Dedifferentiated amniotic fluid mesenchymal stem cell (primary cell): ENCODE results near the gene XRCC3.
"Not testable (repeated sequence)": the region's sequence is repeated elsewhere in the genome, so short reads cannot be mapped to it uniquely, and the experiment has no call there.

Source experiments
- DNase-seq: peaks from one replicate; pipeline ENCODE4 v3.0.0-alpha.2; 2016; ENCODE audit errors: extremely low spot score

The XRCC3 gene

DNA sequence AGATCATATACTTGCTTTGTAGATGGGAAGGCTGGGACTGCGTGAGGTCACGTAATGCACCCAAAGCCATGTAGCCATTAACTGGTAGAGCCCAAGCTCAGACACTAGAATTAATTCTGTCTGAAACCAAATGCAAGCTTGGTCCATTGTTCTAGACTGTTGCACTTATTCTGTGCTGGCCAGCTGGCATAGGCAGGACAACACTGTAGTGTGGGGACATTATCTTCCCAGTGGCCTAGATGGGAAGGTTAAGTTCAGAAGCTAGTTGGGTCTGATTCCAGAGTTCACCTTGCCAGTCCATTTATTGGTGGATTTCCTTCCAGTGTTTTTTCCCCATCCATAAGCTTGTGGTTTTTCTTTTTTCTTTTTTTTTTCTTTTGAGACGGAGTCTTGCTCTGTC, 47.1 kb downstream of the XRCC3 start:
- DNase-seq: no peak

GRCh38 chr14:103667671-103668070, 47.6 kb downstream of the XRCC3 start:
- no peak for DNase-seq

DNA sequence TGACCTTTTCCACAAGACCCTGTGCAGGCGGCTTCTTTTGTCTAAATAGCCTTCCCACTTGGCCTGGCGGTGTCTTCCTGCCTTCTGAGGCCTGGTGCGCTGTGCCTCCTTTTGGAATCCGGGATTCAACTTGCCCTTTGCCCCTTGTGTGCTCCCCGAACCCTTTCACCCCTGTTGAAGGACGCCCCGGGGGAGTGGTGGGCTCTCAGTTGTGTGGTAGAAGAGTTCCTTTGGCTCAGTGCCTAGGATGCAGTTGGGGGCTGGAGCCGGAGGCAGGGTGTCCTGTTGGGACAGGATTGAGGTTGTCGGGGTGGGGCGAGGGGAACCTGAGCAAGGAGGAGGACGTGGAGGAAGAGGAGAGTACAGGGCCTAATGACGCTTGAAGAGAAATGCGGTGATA, 51.7 kb downstream of the XRCC3 start:
- no peak for DNase-seq

GRCh38 chr14:103662591-103662990, 52.7 kb downstream of the XRCC3 start:
- no peak for DNase-seq

GRCh38 chr14:103662029-103662428, 53.2 kb downstream of the XRCC3 start:
- no peak for DNase-seq

- no peak for DNase-seq
Measured at GRCh38 chr14:103659631-103660030, 55.6 kb downstream of the XRCC3 start.

DNA sequence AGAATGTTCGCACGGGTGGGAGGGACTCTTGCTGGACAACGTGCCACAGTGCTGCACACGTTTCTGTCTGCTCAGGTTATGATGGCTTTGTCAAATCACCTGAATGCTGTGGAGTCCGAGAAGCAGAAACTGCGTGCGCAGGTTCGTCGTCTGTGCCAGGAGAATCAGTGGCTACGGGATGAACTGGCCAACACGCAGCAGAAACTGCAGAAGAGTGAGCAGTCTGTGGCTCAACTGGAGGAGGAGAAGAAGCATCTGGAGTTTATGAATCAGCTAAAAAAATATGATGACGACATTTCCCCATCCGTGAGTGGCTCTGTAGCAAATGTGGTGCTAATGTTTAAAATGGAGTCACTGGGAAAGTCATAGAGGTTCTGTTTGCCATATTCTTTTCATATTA, 57.8 kb downstream of the XRCC3 start:
- peak; percentile 38 for DNase-seq

DNA sequence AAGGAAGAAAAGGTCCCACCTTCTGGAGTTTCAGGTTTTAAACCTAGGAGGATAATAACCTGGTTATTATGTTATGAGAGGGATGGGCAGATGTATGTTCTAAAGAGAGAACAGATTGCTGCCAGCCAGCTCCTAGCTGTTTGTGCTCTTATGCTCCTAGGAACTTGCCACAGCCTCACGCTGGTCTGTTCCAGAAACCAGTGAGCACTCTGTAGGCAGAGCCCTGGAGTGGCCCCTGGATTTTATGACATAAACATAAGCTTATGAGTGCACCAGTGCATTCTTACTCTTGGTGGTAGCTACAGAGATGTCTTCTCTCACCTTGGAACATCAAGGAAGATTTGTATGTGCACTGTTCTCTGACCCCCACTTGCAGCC, 58.5 kb downstream of the XRCC3 start:
- no peak for DNase-seq

GRCh38 chr14:103656031-103656755, 59.1 kb downstream of the XRCC3 start:
- DNase-seq: no peak

DNA sequence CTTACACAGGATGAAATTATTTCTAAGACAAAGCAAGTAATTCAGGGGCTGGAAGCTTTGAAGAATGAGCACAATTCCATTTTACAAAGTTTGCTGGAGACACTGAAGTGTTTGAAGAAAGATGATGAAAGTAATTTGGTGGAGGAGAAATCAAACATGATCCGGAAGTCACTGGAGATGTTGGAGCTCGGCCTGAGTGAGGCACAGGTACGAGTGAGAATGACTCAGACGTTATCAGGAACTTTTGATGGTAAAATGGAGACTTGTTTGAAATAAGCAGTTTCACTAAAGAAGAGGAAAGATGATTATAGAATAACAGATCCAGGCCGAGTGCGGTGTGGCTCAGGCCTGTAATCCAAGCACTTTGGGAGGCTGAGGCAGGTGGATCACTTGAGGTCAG, 60.6 kb downstream of the XRCC3 start:
- DNase-seq: no peak

DNA sequence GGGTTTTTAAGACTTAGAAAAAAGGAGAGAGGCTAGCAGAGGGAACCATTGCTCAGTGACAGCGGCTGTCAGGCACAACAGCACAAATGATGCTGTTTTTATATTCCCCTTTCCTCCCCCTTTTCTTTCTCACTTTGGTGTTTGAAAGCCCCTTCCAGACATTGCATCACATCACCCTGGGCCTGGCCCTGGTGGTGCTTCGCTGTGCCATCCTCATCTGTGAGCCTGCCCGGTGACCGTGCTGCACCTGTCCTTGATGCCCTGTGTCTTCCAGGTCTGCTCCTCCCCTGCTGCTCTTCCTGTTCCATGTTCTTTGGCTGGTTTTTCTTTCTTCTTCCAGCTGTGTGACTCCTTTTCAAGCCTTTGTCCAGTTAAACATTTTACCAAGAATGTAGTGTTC, 61.4 kb downstream of the XRCC3 start:
- DNase-seq: no peak

DNA sequence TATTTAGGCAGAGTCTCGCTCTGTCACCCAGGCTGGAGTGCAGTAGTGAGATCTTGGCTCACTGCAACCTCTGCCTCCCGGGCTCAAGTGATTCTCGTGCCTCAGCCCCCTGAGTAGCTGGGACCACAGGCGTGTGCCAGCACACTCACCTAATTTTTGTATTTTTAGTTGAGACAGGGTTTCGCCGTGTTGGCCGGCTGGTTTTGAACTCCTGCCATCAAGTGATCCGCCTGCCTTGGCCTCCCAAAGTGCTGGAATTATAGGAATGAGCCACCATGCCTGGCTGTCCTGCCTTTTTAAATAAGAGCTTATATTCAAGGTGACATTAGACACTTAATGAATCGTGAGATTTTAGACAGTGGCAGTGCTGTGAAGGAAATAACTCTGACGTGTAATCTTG, 61.9 kb downstream of the XRCC3 start:
- DNase-seq: not testable (repeated sequence)

DNA sequence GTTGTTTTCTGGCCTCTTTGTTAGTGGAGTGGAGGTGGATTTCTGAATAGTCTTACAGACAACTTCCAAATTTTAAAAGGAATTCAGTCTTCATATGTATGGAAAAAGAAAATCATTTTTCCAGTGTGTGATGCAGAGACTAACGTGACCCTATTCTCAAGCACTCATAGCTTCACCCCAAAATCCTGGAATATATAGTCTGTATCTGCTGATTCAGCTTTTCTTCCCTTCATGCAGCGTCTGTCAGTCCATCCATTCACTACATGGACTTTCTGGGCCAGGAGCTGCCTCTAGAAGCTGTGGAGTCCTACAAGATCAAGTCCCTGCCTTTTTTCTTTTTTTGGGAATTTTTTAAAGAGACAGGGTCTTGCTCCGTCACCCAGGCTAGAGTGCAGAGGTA, 62.4 kb downstream of the XRCC3 start:
- no peak for DNase-seq

- DNase-seq: no peak
Measured at GRCh38 chr14:103651585-103651984, 63.7 kb downstream of the XRCC3 start.

GRCh38 chr14:103650213-103650612, 65.0 kb downstream of the XRCC3 start:
- no peak for DNase-seq

DNA sequence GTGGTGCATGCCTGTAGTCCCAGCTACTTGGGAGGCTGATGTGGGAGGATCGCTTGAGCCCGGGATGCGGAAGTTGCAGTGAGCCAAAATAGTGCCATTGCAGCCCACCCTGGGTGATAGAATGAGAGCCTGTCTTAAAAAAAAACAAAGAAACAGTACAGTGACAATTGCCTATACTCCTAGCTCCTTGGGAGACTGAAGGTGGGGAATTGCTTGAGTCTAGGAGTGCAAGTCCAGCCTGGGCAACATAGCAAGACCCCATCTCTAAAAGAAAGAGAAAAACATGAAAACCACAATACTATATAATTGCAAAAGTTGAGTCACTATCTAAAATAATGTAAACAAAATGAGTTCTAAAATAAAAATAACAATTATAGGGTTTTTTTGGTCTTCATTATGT, 66.2 kb downstream of the XRCC3 start:
- DNase-seq: no peak
